RWPE2 (cell line): Measurements from ENCODE around the gene PLCG2.
"Not testable (repeated sequence)": the region's sequence is repeated elsewhere in the genome, so short reads cannot be mapped to it uniquely, and the experiment has no call there.

Experiments used
- ATAC-seq: fragments of 200-7000 bp; cut with Tn5 transposase; 3 replicates; pipeline ENCODE4 v1.9.1; 2021; ENCODE audit warnings: low read depth
- DNase-seq: peaks from one replicate; pipeline ENCODE4 v3.0.0-alpha.2; 2020; ENCODE audit warnings: low spot score
- H3K27ac ChIP-seq: fragments of 450-650 bp; 2 replicates; pipeline ENCODE4 v1.5.1; 2017; ENCODE audit warnings: mild to moderate bottlenecking; ENCODE audit not compliant: poor library complexity, severe bottlenecking
- H3K27me3 ChIP-seq: fragments of 250-450 bp; sonication (Bioruptor Pico); 2 replicates; pipeline ENCODE4 v1.5.1; 2021; ENCODE audit warnings: mild to moderate bottlenecking, moderate library complexity; ENCODE audit not compliant: insufficient read depth, poor library complexity, severe bottlenecking
- H3K36me3 ChIP-seq: fragments of 250-450 bp; sonication (Bioruptor Pico); 2 replicates; pipeline ENCODE4 v1.5.1; 2020; ENCODE audit warnings: low read depth, mild to moderate bottlenecking, moderate library complexity
- H3K4me1 ChIP-seq: fragments of 250-450 bp; sonication (Bioruptor Pico); 2 replicates; pipeline ENCODE4 v1.5.1; 2021; ENCODE audit warnings: mild to moderate bottlenecking, moderate library complexity; ENCODE audit not compliant: insufficient read depth, poor library complexity, severe bottlenecking
- H3K4me3 ChIP-seq: fragments of 250-450 bp; sonication (Bioruptor Pico); 2 replicates; pipeline ENCODE4 v1.5.1; 2021; ENCODE audit warnings: mild to moderate bottlenecking, moderate library complexity; ENCODE audit not compliant: severe bottlenecking
- H3K9me3 ChIP-seq: fragments of 250-450 bp; sonication (Bioruptor Pico); 2 replicates; pipeline ENCODE4 v1.5.1; 2021; ENCODE audit warnings: mild to moderate bottlenecking, moderate library complexity; ENCODE audit not compliant: severe bottlenecking
- TF ChIP-seq, protein P1 (sequence below): fragments of 450-650 bp; IDR thresholded peaks from one replicate; pipeline ENCODE4 v1.5.1; 2017; ENCODE audit warnings: mild to moderate bottlenecking, moderate library complexity; ENCODE audit not compliant: poor library complexity, severe bottlenecking

The PLCG2 gene

DNA sequence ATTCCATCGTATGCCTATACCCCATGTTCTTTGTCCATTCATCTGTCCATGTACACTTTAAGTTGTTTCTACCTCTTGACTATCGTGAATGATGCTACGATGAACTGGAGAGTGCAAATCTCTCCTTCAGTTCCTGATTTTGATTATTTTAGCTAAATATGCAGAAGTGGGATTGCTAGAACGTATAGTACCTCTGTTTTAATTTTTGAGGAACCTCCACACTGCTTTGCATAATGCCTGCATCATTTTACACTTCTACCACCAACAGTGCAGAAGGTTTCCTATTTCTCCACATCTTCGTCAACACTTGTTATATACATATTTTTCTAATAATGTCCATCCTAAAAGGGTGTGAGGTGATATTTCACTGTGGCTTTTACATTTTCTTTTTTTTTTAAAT, 188.3 kb downstream of the PLCG2 start:
- Histone ChIP-seq H3K4me1 (no peaks in the 10 kb centered on the region), H3K4me3 (no peak overlapping the region), H3K36me3 (no peaks in the 10 kb centered on the region), H3K27me3 (peaks cover 14% of the 10 kb centered on the region), H3K27ac (no peak overlapping the region), H3K9me3 (peaks cover 6% of the 10 kb centered on the region)
- TF ChIP-seq, protein P1, sequence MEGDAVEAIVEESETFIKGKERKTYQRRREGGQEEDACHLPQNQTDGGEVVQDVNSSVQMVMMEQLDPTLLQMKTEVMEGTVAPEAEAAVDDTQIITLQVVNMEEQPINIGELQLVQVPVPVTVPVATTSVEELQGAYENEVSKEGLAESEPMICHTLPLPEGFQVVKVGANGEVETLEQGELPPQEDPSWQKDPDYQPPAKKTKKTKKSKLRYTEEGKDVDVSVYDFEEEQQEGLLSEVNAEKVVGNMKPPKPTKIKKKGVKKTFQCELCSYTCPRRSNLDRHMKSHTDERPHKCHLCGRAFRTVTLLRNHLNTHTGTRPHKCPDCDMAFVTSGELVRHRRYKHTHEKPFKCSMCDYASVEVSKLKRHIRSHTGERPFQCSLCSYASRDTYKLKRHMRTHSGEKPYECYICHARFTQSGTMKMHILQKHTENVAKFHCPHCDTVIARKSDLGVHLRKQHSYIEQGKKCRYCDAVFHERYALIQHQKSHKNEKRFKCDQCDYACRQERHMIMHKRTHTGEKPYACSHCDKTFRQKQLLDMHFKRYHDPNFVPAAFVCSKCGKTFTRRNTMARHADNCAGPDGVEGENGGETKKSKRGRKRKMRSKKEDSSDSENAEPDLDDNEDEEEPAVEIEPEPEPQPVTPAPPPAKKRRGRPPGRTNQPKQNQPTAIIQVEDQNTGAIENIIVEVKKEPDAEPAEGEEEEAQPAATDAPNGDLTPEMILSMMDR: no peak
- ATAC-seq (no peak), DNase-seq (no peak)

DNA sequence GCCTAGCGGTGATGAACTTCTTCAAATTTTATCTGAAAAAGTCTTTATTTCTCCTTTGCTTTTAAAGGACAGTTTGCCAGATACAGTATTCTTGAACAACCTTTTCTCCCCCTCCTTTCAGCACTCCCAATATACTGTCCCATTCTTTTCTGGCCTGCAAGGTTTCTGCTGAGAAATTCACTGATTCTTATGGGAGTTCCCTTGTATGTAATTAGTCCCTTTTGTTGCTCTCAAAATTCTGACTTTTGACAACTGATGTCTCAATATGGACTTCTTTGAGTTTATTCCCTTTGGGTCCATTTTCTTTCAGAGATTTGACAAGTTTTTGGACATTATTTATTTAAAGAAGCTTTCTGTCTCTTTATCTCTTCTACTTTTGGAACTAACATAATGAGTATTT, 192.8 kb downstream of the PLCG2 start:
- Histone ChIP-seq H3K4me1 (no peaks in the 10 kb centered on the region), H3K27ac (no peak overlapping the region), H3K4me3 (no peak overlapping the region), H3K27me3 (peaks cover 4% of the 10 kb centered on the region), H3K36me3 (no peaks in the 10 kb centered on the region), H3K9me3 (peaks cover 6% of the 10 kb centered on the region)
- ATAC-seq (no peak), DNase-seq (no peak)
- TF ChIP-seq, protein P1: no peak

DNA sequence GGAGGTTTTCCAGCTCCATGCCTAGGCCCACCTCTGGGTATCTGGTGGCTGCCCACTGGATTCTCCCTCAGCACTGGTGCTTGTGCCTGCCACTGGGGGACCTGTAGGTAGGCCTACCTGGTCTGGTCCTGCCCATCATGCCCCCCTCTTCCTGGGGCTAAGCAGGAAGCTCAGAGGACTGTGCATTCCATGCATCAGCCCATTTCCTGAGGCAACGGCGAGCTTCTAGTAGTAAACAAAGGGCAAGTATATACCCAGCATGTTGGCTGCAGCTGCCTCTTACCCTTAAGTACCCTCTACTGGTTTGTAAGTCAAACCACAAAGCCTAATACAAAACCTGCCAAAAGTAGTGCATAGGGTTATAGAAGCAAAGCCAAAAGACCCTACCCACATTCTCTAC, 194.6 kb downstream of the PLCG2 start:
- H3K9me3 ChIP-seq: peaks cover 6% of the 10 kb centered on the region
- H3K36me3 ChIP-seq: no peaks in the 10 kb centered on the region
- DNase-seq (no peak), ATAC-seq (no peak)
- H3K4me3 ChIP-seq: no peak overlapping the region
- TF ChIP-seq, protein P1: no peak
- H3K27ac ChIP-seq: no peak overlapping the region
- no peaks in the 10 kb centered on the region for H3K27me3 ChIP-seq
- H3K4me1 ChIP-seq: no peaks in the 10 kb centered on the region

DNA sequence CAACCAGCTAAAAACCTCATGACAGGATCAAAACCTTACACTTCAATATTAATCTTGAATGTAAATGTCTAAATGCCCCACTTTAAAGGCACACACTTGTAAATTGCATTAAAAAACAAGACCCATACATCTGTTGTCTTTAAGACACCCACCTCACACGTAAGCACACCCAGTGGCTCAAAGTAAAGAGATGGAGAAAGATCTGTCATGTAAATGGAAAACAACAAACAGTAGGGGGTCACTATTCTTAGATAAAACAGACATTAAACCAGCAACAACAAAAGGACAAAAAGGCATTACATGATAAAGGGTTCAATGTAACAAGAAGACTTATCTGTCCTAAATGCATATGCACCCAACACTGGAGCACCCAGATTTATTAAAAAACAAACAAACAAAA, 196.5 kb downstream of the PLCG2 start:
- no peak overlapping the region for H3K4me3 ChIP-seq
- no peak overlapping the region for H3K27ac ChIP-seq
- H3K9me3 ChIP-seq: peaks cover 6% of the 10 kb centered on the region
- ATAC-seq: no peak
- no peak for DNase-seq
- TF ChIP-seq, protein P1: no peak
- no peaks in the 10 kb centered on the region for H3K27me3 ChIP-seq
- no peaks in the 10 kb centered on the region for H3K36me3 ChIP-seq
- H3K4me1 ChIP-seq: no peaks in the 10 kb centered on the region

DNA sequence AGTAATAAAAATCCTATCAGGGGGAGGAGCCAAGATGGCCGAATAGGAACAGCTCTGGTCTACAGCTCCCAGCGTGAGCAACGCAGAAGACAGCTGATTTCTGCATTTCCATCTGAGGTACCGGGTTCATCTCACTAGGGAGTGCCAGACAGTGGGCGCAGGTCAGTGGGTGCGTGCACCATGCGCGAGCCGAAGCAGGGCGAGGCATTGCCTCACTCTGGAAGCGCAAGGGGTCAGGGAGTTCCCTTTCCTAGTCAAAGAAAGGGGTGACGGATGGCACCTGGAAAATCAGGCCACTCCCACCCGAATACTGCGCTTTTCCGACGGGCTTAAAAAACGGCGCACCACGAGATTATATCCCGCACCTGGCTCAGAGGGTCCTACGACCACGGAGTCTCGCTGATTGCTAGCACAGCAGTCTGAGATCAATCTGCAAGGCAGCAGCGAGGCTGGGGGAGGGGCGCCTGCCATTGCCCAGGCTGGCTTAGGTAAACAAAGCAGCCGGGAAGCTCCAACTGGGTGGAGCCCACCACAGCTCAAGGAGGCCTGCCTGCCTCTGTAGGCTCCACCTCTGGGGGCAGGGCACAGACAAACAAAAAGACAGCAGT, 198.3 kb downstream of the PLCG2 start:
- not testable (repeated sequence) for ATAC-seq, H3K4me3 ChIP-seq, H3K27ac ChIP-seq, DNase-seq, H3K27me3 ChIP-seq, H3K9me3 ChIP-seq, H3K4me1 ChIP-seq, H3K36me3 ChIP-seq
